Measurements from ENCODE around the gene IL36B.

The IL36B gene

DNA sequence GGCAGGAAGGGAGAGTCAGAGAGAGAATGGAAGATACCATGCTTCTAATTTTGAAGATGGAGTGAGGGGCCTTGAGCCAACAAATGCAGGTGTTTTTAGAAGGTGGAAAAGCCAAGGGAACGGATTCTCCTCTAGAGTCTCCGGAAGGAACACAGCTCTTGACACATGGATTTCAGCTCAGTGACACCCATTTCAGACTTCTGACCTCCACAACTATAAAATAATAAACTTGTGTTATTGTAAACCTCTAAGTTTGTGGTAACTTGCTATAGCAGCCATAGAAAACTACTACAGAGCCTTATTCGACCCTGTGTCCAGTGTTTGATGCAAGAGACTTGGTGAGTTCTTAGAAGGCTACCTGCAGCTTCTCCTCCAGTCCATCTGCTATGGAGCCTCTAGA is 22.9 kb upstream of the IL36B start:
- DNase-seq, result no peak

DNA sequence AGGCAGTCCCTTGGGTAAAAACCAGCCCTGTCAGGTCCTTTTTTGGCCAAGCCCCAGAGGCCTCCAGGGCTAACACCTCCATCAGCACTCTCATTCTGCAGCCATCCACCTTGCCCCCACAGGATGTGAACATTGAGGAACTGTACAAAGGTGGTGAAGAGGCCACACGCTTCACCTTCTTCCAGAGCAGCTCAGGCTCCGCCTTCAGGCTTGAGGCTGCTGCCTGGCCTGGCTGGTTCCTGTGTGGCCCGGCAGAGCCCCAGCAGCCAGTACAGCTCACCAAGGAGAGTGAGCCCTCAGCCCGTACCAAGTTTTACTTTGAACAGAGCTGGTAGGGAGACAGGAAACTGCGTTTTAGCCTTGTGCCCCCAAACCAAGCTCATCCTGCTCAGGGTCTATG is 22.4 kb upstream of the IL36B start:
- DNase-seq, result no peak

DNA sequence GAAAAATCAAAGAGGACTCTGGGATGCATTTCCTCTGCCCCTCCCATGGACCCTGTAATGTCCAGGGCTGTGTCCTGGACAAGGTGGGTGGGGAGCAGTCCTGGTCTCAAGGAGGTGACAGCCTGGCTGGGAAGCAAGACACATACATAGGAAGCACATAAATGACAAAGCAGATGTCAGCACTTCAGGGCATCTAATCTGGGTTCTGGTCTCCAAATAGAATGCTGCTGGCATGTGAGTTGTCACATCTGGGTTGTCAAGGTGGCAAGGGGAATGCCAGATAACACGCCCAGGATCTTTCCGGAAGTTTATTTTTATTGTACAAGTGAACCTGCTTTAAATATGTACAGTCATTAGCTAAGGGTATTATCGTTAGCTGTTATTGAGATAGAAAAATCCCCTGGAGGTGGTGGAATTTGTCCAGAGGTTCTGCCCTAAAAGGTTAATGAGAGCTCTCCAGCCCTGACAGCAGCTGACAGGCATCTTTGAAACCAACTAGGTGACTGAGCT is 20.7 kb upstream of the IL36B start:
- DNase-seq, result no peak

DNA sequence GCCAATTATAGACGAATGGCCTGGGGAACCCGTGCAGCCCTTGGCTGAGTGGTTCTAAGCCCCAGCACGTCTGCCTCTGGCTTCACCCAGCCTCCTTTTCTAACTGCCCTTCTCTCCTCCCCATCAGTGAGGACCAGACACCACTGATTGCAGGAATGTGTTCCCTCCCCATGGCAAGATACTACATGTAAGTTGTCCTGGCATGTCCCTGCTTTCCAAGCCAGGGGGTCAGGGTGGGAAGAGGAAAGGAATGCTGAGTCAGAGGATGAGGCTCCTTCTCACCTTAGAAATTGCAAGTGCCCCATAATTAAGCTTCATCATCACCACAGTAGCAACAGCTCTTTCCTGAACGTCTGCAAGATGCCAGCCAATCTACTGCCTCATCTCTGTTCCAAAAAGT is 19.9 kb upstream of the IL36B start:
- DNase-seq, result no peak

DNA sequence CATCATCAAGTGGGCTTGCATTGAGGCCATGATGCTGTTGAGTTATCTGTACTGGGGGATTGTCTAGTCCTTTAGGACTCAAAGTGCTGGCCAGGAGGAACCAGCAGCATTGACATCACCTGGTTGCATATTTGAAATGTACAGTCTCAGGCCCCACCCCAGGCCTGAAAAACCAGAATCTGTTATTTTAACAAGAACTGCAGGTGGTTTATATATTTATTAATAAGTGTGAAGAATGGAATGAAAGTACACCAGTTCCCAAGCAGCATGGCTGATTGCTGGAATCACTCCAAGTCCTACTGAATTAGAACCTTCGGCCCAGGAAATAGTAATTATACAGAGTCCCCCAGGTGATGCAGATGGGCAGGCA is 17.9 kb upstream of the IL36B start:
- no peak for DNase-seq

DNA sequence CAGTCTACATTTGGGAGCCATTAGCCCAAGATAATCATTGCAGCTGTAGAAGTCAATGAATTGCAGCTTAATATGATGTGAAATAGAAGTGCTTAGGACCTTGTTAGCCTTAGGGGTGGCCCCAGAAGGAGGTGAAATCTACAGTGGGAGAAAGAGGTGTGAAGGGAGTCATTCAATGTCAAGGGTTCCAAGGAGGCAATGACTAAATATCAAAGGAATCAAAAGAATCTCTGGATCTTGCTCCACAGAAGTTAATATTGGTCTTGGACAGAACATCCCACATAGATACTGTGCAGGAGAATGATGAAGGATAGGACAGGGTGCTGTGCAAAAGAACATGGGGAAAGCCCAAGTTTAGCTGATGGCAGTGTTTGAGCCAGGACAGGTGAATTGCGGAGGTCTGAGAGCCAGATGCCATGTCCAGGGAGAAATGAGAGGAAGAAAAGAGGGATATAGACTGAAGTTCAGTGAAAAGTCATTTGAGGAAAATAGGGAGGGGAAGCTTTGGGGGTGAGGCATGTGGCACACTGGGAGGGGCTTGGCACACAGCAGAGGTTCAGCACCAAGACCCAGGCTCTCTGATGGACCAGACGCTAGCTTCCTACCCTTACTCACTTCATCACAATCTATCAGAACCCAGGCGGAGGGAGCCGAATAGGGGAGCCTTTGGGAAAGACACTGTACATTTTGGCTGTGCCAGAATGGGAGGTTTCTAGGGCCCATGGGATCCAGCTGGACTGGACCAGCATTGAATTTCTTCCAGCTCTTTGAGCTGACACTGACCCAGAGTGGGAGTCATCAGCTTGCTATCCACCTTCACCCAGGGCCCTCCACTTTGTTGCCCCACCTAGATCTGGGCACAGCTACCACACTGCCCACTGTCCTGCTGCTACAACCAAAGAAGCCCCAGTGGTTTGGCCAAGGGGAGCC is 17.3 kb upstream of the IL36B start:
- no peak for DNase-seq

DNA sequence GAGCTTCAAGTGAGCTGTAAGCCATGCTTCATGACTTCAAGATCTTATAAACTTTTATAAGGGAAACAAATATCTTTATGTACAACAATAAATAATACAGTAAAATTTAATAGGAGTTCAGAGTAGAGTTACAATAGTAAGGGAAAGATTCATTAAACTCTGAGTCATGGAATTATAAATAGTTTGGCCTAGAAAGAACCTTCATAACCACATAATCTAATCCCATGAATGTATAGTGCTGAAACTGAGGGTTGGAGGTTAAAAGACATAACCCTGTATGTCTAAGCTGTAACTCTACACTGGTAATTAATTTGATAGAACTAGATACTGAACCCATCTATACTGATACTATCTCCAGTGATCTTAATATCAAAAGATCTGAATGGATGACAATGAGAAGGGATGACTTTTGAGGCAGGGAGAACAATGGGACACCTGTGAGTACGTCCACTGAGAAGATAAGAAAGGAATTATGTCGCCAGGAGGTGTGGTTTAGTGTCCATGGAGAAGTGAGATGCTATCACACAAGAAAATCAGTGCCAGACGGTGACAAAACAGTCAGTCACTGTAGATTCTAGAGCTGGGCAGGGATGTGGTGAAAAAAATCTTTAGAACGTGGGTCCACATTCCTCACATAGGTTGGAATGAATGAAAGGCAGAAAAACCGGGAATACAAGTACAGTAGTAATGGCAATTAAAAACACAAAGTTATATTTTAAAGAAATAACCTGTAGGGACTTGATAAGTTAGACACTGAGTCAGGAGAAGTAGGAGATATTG is 16.2 kb upstream of the IL36B start:
- DNase-seq, result no peak

DNA sequence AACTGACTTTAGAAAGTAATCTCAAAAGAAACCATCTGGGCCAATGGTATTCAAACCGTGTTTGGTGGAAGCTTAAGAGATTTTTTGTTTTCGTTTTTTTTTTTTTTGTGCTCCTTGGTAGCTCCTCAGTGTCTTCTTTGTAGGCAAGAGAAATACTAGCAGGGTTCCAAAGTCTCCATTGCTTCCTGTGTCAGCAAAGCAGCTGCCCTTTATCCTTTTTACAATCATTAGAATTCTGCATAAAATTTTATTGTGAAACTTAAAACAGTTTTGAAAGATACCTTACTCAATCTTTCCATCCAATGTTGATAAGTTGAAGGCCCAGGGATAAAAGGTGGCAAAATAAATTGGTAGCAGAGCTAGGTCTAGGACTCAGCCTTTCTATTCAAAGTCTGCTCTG is 15.6 kb upstream of the IL36B start:
- DNase-seq, result no peak

DNA sequence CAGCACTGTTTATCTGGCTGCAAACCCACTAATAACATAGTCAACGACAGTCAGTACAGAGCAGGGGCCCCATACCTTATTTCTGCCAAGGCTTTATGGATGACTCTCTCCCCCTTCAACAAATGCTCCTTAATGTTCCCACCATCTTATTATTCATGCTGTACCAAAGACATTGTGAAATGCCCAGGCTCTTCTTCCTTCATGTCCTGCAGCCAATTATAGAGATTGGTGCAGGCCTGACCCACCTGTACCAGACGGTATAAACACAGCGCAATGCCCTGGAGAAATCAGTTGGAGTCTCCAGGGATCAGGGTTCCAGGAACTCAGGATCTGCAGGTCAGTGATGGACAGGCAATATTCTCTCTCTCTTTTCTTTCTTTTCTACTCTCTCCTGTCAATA is 15.0 kb upstream of the IL36B start, which contains the start of gene IL1F10:
IL1F10 (plus strand) TSS at position 290 of the 400 bp plus-strand sequence. CDS start 4,769 bp downstream, outside the sequence.
- no peak for DNase-seq

DNA sequence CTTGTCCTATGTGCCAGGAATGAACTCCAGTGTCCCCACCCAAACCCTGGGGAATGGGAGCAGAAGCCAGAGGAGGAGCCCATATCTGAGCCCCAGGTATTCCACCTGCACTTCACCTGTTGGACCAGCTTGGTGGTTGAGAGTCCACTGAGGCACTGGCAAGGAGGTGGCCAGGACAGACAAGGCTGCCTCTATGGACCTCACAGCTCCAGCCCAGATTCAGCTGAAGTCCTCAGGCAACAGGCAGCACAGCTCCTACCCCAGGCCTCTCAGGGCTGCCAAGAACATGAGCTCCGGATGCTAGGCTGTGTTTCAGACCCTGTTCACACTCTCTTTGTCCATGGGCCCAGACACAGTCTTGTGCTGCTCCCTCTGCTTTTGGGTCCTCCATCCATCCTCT is 12.2 kb upstream of the IL36B start:
- DNase-seq, result no peak

DNA sequence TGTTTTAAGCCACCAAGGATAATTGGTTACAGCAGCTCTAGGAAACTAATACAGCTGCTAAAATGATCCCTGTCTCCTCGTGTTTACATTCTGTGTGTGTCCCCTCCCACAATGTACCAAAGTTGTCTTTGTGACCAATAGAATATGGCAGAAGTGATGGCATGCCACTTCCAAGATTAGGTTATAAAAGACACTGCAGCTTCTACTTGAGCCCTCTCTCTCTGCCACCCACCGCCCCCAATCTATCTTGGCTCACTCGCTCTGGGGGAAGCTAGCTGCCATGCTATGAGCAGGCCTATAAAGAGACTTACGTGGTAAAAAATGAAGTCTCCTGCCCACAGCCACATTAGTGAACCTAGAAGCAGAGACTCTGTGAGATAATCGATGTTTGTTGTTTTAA is 11.6 kb upstream of the IL36B start:
- no peak for DNase-seq

DNA sequence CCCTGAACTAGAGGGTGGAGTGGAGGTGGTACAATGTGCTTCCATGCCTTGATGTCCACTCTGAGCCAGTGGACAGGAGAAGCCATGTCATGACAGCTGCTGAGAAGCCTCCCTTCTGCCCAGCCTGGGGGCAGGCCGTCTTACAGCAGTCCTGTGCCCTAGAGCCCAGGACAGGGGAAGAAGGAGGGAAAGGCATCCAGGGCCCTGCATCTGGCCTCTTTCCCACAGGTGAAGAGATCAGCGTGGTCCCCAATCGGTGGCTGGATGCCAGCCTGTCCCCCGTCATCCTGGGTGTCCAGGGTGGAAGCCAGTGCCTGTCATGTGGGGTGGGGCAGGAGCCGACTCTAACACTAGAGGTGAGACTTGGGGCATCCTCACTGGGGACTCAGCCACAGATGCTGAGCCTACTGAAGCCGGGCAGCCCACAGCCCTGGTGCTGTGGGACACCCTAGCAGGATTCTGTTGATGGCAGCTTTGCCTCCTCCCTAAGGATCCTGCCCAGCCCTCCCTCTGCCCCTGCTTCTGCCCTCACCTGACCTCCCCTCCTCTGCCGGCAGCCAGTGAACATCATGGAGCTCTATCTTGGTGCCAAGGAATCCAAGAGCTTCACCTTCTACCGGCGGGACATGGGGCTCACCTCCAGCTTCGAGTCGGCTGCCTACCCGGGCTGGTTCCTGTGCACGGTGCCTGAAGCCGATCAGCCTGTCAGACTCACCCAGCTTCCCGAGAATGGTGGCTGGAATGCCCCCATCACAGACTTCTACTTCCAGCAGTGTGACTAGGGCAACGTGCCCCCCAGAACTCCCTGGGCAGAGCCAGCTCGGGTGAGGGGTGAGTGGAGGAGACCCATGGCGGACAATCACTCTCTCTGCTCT is 9.5 kb upstream of the IL36B start:
- DNase-seq, result no peak

DNA sequence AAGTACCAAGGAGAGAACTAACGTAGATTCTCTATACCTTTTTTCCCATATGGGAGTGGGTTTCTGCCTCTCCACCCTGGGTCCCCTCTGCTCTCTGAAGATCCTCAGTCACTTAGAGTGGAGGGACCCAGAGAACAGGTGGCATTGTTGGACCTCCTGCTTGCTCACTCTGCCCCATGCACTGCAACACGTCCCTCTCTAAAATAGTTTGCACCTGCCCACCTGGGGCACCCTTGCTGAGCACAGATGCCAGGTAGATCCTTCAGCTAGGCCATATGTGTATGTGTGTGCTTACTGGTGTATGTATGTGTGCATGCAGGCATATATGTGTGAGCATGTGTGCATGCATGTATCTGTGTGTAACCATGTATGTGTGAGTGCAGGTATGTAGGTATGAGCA is 8.6 kb upstream of the IL36B start:
- DNase-seq, result no peak

DNA sequence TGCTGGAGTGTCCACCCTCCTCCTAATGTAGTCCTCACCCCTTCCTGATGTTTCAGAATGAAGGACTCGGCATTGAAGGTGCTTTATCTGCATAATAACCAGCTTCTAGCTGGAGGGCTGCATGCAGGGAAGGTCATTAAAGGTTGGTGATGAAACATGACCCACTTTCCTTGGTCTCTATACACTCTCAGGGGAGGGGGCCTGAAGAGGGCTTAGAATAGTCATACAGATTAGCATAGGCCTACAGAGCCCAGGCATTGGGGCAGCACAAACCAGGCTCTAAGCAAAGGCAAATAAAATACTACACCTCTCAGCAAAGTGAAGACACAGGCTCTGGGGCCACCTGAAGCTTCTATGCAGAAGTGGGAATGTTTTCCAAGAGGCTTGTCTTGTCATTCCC is 8.1 kb upstream of the IL36B start:
- DNase-seq, result no peak

DNA sequence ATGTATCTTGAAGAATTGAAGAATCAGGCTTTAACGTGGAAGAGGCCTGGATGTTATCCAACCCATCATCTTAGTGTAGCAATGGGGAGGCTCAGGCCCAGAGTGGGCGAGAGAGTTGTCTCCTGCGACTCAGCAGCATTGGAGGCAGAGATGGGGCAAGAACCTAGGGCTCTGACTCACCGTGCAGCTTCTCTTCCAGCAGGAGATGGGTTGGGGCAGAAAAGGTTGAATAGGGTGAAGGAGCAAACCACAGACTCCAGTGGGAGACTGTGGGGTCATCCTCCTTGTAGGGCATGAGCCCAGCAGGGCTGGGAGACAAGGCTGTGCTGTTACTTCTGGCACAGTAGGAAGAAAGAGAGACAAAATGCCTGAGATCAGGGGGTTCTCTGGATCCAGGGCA is 7.7 kb upstream of the IL36B start:
- no peak for DNase-seq

DNA sequence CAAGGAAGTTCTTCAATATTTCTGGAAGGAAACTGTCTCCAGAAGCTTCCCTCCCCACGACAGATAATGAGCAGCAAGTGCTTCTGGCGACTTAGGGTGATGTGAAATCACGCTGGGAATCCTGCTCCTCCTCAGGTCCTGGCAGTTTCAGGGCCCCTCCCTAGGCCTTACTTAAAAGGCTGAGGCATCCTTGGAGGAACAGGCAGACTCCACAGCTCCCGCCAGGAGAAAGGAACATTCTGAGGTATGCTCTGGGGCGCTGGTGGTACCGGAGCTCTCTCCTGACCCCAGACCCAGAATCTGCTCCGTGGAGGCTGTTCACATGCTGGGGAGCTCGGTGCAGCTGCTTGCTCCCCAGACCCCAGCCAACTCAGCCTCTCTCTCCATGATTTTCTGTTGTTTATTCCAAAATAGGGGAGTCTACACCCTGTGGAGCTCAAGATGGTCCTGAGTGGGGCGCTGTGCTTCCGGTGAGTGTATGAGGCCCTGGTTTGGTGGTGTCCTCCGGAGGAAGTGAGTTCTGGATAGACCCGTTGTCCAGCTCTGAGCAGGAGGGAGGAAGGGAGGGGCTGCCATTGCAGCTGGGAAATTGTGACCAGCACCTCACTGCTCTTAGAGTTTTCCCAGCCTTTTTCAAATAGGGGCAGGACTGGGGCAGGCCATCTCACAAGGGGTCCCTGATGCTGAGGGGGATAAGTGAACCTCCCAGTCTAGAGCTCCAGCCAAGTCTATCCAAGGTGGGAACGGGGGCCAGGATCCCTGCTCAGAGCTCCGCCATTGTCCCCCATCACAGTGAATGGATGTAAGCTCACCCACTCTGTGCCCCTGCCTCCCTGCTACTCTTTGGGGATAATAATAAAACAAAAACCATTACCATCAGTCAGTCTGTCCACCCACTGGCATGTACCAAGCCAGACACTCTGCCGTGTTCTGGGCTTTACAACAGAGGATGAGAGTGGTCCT is 6.6 kb upstream of the IL36B start, which contains the start of gene IL36RN:
IL36RN (plus strand) TSS at position 201 of the 963 bp plus-strand sequence; CDS start at position 442, 241 bp downstream.
- no peak for DNase-seq

DNA sequence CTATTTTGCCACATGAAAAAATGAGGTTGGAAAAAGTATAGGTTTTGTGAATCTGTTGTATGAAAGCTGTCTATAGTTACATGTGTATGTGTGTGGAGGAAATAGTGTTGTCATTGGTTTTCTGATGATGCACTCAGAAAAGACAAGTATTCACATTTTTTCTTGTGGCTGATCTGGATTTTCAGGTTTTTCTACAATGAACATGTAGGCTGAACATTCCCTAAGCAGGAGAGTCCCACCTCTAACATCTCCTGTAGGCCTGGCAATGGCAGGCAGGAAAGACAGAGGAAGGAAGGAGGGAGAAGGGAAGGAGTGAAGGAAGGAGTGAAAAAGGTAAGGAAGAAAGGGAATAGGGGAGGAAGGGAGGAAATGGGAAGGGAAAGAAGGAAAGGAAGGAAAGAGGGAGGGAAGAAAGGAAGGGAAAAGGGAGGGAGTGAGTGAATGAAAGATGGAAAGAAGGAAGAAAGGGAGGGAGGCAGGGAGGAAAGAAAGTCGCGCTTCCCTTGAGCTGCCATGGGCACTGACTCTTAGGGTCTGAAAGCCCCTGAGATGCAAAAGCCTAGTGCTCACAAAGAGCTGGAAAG is 5.8 kb upstream of the IL36B start:
- DNase-seq, result no peak

DNA sequence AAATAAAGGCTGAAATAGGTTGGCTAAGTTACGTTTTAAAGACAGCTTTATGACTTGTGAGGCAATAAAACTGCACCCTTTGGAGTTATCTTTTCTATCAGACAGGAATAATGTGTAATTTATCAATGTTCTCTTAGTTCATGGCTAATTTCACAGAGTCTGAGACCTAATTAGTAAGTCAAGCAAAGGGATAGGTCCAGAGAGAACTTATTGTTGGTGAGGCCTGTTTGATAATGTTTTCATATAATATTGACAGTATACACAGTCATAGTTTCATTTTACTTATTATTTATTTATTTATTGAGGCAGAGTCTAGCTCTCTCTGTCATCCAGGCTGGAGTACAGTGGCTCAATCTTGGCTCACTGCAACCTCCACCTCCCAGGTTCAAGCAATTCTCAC is 4.5 kb upstream of the IL36B start:
- no peak for DNase-seq

DNA sequence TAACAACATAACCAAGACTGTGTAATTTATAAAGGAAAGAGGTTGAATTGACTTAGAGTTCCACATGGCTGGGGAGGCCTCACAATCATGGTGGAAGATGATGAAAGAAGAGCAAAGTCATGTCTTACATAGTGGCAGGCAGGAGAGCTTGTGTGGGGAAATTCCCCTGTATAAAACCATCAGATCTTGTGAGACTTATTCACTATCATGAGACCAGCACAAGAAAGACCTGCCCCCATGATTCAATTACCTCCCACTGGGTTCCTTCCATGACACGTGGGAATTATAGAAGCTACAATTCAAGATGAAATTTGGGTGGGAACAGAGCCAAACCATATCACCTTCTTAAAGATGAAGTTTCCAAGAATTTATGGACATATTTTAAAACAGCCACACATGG is 3.9 kb upstream of the IL36B start:
- DNase-seq, result no peak

DNA sequence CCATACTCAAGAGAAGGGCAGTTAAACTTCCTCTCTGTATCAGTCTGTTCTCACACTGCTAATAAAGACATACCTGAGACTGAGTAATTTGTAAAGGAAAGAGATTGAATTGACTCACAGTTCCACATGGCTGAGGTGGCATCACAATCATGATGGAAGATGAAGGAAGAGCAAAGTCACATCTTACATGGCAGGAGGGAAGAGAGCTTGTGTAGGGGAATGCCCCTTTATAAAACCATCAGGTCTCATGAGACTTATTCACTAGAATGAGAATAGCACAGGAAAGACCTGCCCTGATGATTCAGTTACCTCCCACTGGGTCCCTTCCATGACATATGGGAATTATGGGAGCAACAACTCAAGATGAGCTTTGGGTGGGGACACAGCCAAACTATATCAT is 1.4 kb upstream of the IL36B start:
- DNase-seq, result no peak

DNA sequence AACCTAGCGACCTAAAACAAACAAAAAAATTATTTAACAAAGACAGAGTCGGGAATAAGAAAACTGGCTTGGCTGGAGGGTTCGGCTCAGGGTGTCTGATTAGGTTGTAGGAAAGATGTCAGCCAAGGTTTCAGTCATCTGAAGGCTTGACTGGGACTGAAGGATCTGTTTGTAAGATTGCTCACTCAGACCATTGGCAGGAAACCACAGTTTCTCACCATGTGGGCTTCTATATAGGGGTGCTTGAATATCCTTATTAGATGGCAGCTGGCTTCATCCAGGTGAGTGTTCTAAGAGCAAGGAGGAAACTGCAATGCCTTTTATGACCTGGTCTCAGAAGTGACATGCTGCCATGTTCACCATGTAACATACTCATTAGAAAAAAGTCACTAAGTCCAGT is 999 bp upstream of the IL36B start:
- no peak for DNase-seq
